Measurements from ENCODE around the gene GPC3.

The GPC3 gene

DNA sequence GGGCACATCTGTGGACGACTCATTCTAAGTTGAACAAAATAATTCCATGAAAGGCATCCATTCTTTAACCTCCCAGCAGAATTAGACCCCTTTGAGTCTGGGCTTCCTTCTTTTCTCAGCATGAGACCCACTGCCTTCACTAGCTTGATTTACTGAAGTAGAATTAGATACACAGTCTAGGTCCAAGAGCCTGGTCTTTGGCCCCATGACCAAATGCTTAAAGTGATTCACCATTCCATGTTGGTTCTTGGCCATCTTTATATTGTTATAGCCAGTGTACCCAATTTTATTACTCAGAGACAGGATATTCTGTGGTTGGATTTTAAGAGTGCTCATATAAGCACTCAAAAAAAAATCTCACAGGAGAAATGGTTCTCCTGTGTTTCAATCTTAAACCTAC lies 414.8 kb downstream of the GPC3 start:
- Histone ChIP-seq H3K4me3 (ENCODE audit: low read length) (no peak overlapping the region), H3K79me2 (ENCODE audit: control insufficient read depth, insufficient read depth, low read length) (no peaks in the 10 kb centered on the region), H2BK15ac (replicated peaks; ENCODE audit: low read depth) (no peak overlapping the region), H2AK5ac (ENCODE audit: low read length) (no peak overlapping the region), H3K4me2 (ENCODE audit: low read length) (no peak overlapping the region), H3K18ac (ENCODE audit: low read length) (no peak overlapping the region), H3K4ac (ENCODE audit: low read depth, low read length) (no peak overlapping the region), H3K9ac (ENCODE audit: low read length) (no peak overlapping the region), H3K27ac (ENCODE audit: low read depth, low read length) (no peak overlapping the region), H3K4me1 (ENCODE audit: control insufficient read depth, low read depth, low read length) (no peaks in the 10 kb centered on the region), H3K56ac (ENCODE audit: low read length) (no peak overlapping the region), H2BK5ac (ENCODE audit: low read length) (no peak overlapping the region), H2BK120ac (ENCODE audit: low read depth, low read length) (no peak overlapping the region), H3K23ac (ENCODE audit: low read length) (no peak overlapping the region), H4K5ac (ENCODE audit: low read length) (no peak overlapping the region), H3K79me1 (ENCODE audit: low read length) (no peaks in the 10 kb centered on the region), H4K8ac (ENCODE audit: low read depth, low read length) (no peak overlapping the region), H3K27me3 (ENCODE audit: insufficient read depth, low read length, poor library complexity) (no peaks in the 10 kb centered on the region), H3K36me3 (ENCODE audit: control insufficient read depth, insufficient read depth, low read length) (no peaks in the 10 kb centered on the region)
- DNase-seq, result no peak
- WGBS (ENCODE audit: extremely low coverage, insufficient coverage, low lambda C conversion rate), result no CpG with 5 or more reads among the region's 1 CpG

DNA sequence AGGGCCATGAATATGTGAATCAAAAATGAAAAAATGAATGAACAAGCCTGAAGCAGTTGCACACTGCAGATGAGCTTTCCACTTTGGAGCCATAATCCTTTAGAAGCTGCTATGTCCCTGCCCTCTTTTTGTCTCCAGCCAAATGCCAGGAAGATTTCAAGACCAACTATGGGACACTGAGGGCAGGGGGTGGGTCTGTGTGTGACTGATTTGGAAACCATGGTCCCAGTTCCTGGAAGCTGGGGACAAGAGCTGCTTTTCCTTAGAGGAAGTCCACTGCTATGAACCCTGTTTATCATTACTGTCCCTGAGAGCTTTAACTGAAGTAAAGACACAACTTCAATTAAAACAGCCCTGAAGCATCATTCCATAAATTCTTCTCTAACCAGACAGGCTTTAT lies 416.2 kb downstream of the GPC3 start:
- H3K18ac ChIP-seq (ENCODE audit: low read length), result no peak overlapping the region
- no peak overlapping the region for H2BK120ac ChIP-seq (ENCODE audit: low read depth, low read length)
- H2BK5ac ChIP-seq (ENCODE audit: low read length), result no peak overlapping the region
- H2AK5ac ChIP-seq (ENCODE audit: low read length), result no peak overlapping the region
- H3K23ac ChIP-seq (ENCODE audit: low read length), result no peak overlapping the region
- no peak overlapping the region for H3K4me3 ChIP-seq (ENCODE audit: low read length)
- no peaks in the 10 kb centered on the region for H3K79me1 ChIP-seq (ENCODE audit: low read length)
- no peaks in the 10 kb centered on the region for H3K27me3 ChIP-seq (ENCODE audit: insufficient read depth, low read length, poor library complexity)
- no peak for DNase-seq
- no peak overlapping the region for H2BK15ac ChIP-seq (replicated peaks; ENCODE audit: low read depth)
- H3K4ac ChIP-seq (ENCODE audit: low read depth, low read length), result no peak overlapping the region
- H3K56ac ChIP-seq (ENCODE audit: low read length), result no peak overlapping the region
- H3K9ac ChIP-seq (ENCODE audit: low read length), result no peak overlapping the region
- H3K4me1 ChIP-seq (ENCODE audit: control insufficient read depth, low read depth, low read length), result no peaks in the 10 kb centered on the region
- no peaks in the 10 kb centered on the region for H3K36me3 ChIP-seq (ENCODE audit: control insufficient read depth, insufficient read depth, low read length)
- no peak overlapping the region for H3K27ac ChIP-seq (ENCODE audit: low read depth, low read length)
- no peak overlapping the region for H4K8ac ChIP-seq (ENCODE audit: low read depth, low read length)
- no peak overlapping the region for H3K4me2 ChIP-seq (ENCODE audit: low read length)
- H4K5ac ChIP-seq (ENCODE audit: low read length), result no peak overlapping the region
- H3K79me2 ChIP-seq (ENCODE audit: control insufficient read depth, insufficient read depth, low read length), result no peaks in the 10 kb centered on the region

DNA sequence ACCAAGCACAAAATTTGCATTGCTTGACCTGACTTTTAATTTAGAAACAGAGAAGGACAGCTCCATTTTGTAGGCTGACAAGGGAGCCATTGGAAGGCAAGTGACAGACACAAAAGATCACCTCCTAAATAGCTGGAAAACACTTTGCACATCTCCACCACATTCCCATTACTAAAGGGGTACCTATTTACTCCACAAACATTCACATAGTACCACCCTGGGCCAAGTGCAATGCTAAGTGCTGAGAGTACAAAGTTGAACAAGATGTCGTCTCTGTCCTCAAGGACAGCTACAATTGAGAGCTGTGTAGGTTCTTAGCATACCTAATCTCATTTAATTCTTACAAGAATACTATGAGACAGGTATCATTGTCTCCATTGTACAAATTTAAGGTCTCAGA lies 417.3 kb downstream of the GPC3 start:
- no CpG with 5 or more reads among the region's 1 CpG for WGBS (ENCODE audit: extremely low coverage, insufficient coverage, low lambda C conversion rate)
- no peak for DNase-seq
- H3K27me3 ChIP-seq (ENCODE audit: insufficient read depth, low read length, poor library complexity), result no peaks in the 10 kb centered on the region

GRCh38 chrX:133566876-133567275 lies 418.5 kb downstream of the GPC3 start:
- H3K79me1 ChIP-seq (ENCODE audit: low read length), result no peaks in the 10 kb centered on the region
- H3K9ac ChIP-seq (ENCODE audit: low read length), result no peak overlapping the region
- no peak overlapping the region for H4K8ac ChIP-seq (ENCODE audit: low read depth, low read length)
- H2BK5ac ChIP-seq (ENCODE audit: low read length), result no peak overlapping the region
- no peak overlapping the region for H3K18ac ChIP-seq (ENCODE audit: low read length)
- H3K4me1 ChIP-seq (ENCODE audit: control insufficient read depth, low read depth, low read length), result no peaks in the 10 kb centered on the region
- H3K23ac ChIP-seq (ENCODE audit: low read length), result no peak overlapping the region
- H3K4ac ChIP-seq (ENCODE audit: low read depth, low read length), result no peak overlapping the region
- no peaks in the 10 kb centered on the region for H3K27me3 ChIP-seq (ENCODE audit: insufficient read depth, low read length, poor library complexity)
- no CpG with 5 or more reads among the region's 1 CpG for WGBS (ENCODE audit: extremely low coverage, insufficient coverage, low lambda C conversion rate)
- no peak overlapping the region for H3K27ac ChIP-seq (ENCODE audit: low read depth, low read length)
- no peaks in the 10 kb centered on the region for H3K36me3 ChIP-seq (ENCODE audit: control insufficient read depth, insufficient read depth, low read length)
- H3K4me2 ChIP-seq (ENCODE audit: low read length), result no peak overlapping the region
- H3K79me2 ChIP-seq (ENCODE audit: control insufficient read depth, insufficient read depth, low read length), result no peaks in the 10 kb centered on the region
- no peak overlapping the region for H4K5ac ChIP-seq (ENCODE audit: low read length)
- DNase-seq, result no peak
- no peak overlapping the region for H3K4me3 ChIP-seq (ENCODE audit: low read length)
- H2BK15ac ChIP-seq (replicated peaks; ENCODE audit: low read depth), result no peak overlapping the region
- H2AK5ac ChIP-seq (ENCODE audit: low read length), result no peak overlapping the region
- H2BK120ac ChIP-seq (ENCODE audit: low read depth, low read length), result no peak overlapping the region
- no peak overlapping the region for H3K56ac ChIP-seq (ENCODE audit: low read length)

More for the DNA sequence above, 417.3 kb downstream of the GPC3 start:
- H3K23ac ChIP-seq (ENCODE audit: low read length), result no peak overlapping the region
- H3K79me2 ChIP-seq (ENCODE audit: control insufficient read depth, insufficient read depth, low read length), result no peaks in the 10 kb centered on the region
- no peak overlapping the region for H2AK5ac ChIP-seq (ENCODE audit: low read length)
- no peak overlapping the region for H3K4me3 ChIP-seq (ENCODE audit: low read length)
- H3K4me1 ChIP-seq (ENCODE audit: control insufficient read depth, low read depth, low read length), result no peaks in the 10 kb centered on the region
- H4K5ac ChIP-seq (ENCODE audit: low read length), result no peak overlapping the region
- no peak overlapping the region for H3K27ac ChIP-seq (ENCODE audit: low read depth, low read length)
- H3K56ac ChIP-seq (ENCODE audit: low read length), result no peak overlapping the region
- no peak overlapping the region for H3K18ac ChIP-seq (ENCODE audit: low read length)
- no peak overlapping the region for H3K9ac ChIP-seq (ENCODE audit: low read length)
- H2BK120ac ChIP-seq (ENCODE audit: low read depth, low read length), result no peak overlapping the region
- no peak overlapping the region for H3K4ac ChIP-seq (ENCODE audit: low read depth, low read length)
- no peak overlapping the region for H4K8ac ChIP-seq (ENCODE audit: low read depth, low read length)
- no peaks in the 10 kb centered on the region for H3K36me3 ChIP-seq (ENCODE audit: control insufficient read depth, insufficient read depth, low read length)
- H3K4me2 ChIP-seq (ENCODE audit: low read length), result no peak overlapping the region
- no peaks in the 10 kb centered on the region for H3K79me1 ChIP-seq (ENCODE audit: low read length)
- H2BK15ac ChIP-seq (replicated peaks; ENCODE audit: low read depth), result no peak overlapping the region
- no peak overlapping the region for H2BK5ac ChIP-seq (ENCODE audit: low read length)

DNA sequence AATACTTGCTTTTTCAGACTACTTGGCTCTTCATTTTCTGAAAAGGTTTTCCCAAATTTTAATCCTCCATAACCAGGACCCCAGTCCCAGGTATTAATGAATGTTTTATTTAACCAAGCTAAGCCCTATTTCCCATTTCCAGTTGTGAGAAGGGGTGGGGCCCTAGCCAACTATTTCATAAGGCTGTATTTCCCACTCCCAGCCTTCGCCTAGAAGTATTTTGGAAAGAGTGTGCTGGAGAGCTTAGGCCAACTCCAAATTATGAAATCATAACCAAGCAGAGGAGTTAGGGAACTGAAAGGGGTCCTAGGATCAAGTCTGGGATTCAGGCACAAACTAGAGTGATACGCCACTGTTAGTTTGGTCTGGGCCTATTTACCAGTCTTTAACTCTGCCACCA lies 421.7 kb downstream of the GPC3 start:
- no peak overlapping the region for H2AK5ac ChIP-seq (ENCODE audit: low read length)
- H3K27me3 ChIP-seq (ENCODE audit: insufficient read depth, low read length, poor library complexity), result no peaks in the 10 kb centered on the region
- H2BK120ac ChIP-seq (ENCODE audit: low read depth, low read length), result no peak overlapping the region
- H2BK5ac ChIP-seq (ENCODE audit: low read length), result no peak overlapping the region
- no peak overlapping the region for H3K18ac ChIP-seq (ENCODE audit: low read length)
- no peak overlapping the region for H4K8ac ChIP-seq (ENCODE audit: low read depth, low read length)
- no peak overlapping the region for H3K4me2 ChIP-seq (ENCODE audit: low read length)
- H4K5ac ChIP-seq (ENCODE audit: low read length), result no peak overlapping the region
- no peak overlapping the region for H3K27ac ChIP-seq (ENCODE audit: low read depth, low read length)
- no peak overlapping the region for H3K56ac ChIP-seq (ENCODE audit: low read length)
- no peak overlapping the region for H2BK15ac ChIP-seq (replicated peaks; ENCODE audit: low read depth)
- H3K4me1 ChIP-seq (ENCODE audit: control insufficient read depth, low read depth, low read length), result no peaks in the 10 kb centered on the region
- no peaks in the 10 kb centered on the region for H3K79me2 ChIP-seq (ENCODE audit: control insufficient read depth, insufficient read depth, low read length)
- no peak for DNase-seq
- no peak overlapping the region for H3K23ac ChIP-seq (ENCODE audit: low read length)
- no peak overlapping the region for H3K4me3 ChIP-seq (ENCODE audit: low read length)
- WGBS (ENCODE audit: extremely low coverage, insufficient coverage, low lambda C conversion rate), result no CpG with 5 or more reads among the region's 2 CpGs
- no peaks in the 10 kb centered on the region for H3K36me3 ChIP-seq (ENCODE audit: control insufficient read depth, insufficient read depth, low read length)
- H3K79me1 ChIP-seq (ENCODE audit: low read length), result no peaks in the 10 kb centered on the region
- no peak overlapping the region for H3K4ac ChIP-seq (ENCODE audit: low read depth, low read length)
- no peak overlapping the region for H3K9ac ChIP-seq (ENCODE audit: low read length)

- H2BK5ac ChIP-seq (ENCODE audit: low read length), result no peak overlapping the region
- H3K4ac ChIP-seq (ENCODE audit: low read depth, low read length), result no peak overlapping the region
- H3K18ac ChIP-seq (ENCODE audit: low read length), result no peak overlapping the region
- no peaks in the 10 kb centered on the region for H3K79me2 ChIP-seq (ENCODE audit: control insufficient read depth, insufficient read depth, low read length)
- H4K5ac ChIP-seq (ENCODE audit: low read length), result no peak overlapping the region
- no peaks in the 10 kb centered on the region for H3K27me3 ChIP-seq (ENCODE audit: insufficient read depth, low read length, poor library complexity)
- no peak overlapping the region for H3K56ac ChIP-seq (ENCODE audit: low read length)
- no peak overlapping the region for H4K8ac ChIP-seq (ENCODE audit: low read depth, low read length)
- no peak overlapping the region for H3K23ac ChIP-seq (ENCODE audit: low read length)
- no peaks in the 10 kb centered on the region for H3K4me1 ChIP-seq (ENCODE audit: control insufficient read depth, low read depth, low read length)
- H3K27ac ChIP-seq (ENCODE audit: low read depth, low read length), result no peak overlapping the region
- H3K4me2 ChIP-seq (ENCODE audit: low read length), result no peak overlapping the region
- H2AK5ac ChIP-seq (ENCODE audit: low read length), result no peak overlapping the region
- no peak overlapping the region for H3K4me3 ChIP-seq (ENCODE audit: low read length)
- H3K9ac ChIP-seq (ENCODE audit: low read length), result no peak overlapping the region
- no peak overlapping the region for H2BK120ac ChIP-seq (ENCODE audit: low read depth, low read length)
- DNase-seq, result no peak
- H3K36me3 ChIP-seq (ENCODE audit: control insufficient read depth, insufficient read depth, low read length), result no peaks in the 10 kb centered on the region
- no peaks in the 10 kb centered on the region for H3K79me1 ChIP-seq (ENCODE audit: low read length)
- no peak overlapping the region for H2BK15ac ChIP-seq (replicated peaks; ENCODE audit: low read depth)
Observed at GRCh38 chrX:133561251-133561650, 424.1 kb downstream of the GPC3 start.

Measured in mesendoderm (in vitro differentiated cells).